PC-9 (cell line): ENCODE data around the gene CTAG1B.

ENCODE experiments used
- CTCF ChIP-seq: fragments of 200-600 bp; sonication (generic); conservative IDR thresholded peaks from 2 replicates; pipeline ENCODE4 v1.6.1; 2017; ENCODE audit warnings: mixed run types, antibody characterized with exemption, mild to moderate bottlenecking, moderate library complexity
- EZH2 ChIP-seq: fragments of 200-600 bp; sonication (generic); IDR thresholded peaks from 2 replicates; pipeline ENCODE4 v1.8.0; 2017; ENCODE audit warnings: antibody characterized with exemption, low read depth

GRCh38 chrX:154602226-154602625, 16.9 kb downstream of the CTAG1B start:
- TF ChIP-seq CTCF = no peak
- TF ChIP-seq EZH2 = no peak
